Measurements from ENCODE around the gene STAG3. TPM values are rescaled to one million over a fixed set of nuclear protein-coding genes. Genes with fewer than 3 reads are reported as not detected.
A peak's percentile ranks its signal among the peaks of the same experiment; 100 is the strongest.

The STAG3 gene
- total and polyA plus RNA-seq, 2 donors = 0.61 to 0.90 TPM

DNA sequence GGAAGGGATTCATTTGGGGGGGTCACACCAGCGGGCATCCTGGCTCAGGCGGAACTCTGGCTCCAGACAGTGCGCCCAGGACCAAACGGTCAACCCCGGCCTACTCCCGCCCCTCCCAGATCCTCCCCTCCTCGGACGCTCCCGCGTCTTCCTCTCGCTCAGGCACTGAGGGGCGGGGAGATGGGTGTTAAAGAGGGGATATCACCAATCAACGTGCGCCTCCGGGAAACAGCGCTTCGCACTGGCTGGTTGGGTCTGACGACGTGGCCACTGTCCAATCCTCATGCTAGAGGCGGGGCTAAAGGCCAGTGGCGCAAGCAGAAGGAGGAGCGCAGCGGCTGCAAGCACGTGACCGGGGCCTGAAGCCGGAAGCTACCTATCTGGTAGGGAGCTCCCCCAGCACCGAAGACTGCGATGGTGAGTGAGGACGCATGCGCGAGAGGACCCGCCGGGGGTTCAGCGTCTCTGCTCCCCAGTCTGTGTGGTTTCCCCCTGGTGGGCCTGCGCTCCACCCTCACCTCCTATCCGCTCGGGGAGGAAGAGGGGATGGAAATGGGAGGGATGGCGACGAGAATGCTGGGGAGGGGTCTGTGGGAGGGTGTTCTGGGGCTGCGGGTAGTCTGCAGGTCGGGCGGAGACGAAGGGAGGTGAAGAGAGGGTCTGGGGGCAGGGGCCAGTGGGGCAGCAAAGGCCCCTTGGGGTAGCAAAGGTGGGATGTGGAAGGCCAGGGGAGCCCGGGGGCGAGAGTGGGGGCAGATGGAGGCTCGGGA, 29.0 kb upstream of the STAG3 start, which contains the start of gene LAMTOR4:
Gene LAMTOR4 (plus strand): TSS at position 360 of the 770 bp plus-strand sequence. CDS start 55 bp downstream, at position 415.
- under 1% methylated on average over 46 of the region's 46 CpGs for WGBS
- peak; percentile 96 for DNase-seq (ENCODE audit: extremely low spot score)

GRCh38 chr7:100152404-100152803, 25.3 kb upstream of the STAG3 start:
- no peaks in the 10 kb centered on the region for H3K4me1 ChIP-seq (ENCODE audit: insufficient read depth)
- H3K4me3 ChIP-seq (ENCODE audit: low read depth, low read length) = no peak overlapping the region
- DNase-seq (ENCODE audit: extremely low spot score) = no peak
- no peak overlapping the region for H3K27ac ChIP-seq (ENCODE audit: low read depth)
- H3K36me3 ChIP-seq (ENCODE audit: insufficient read depth) = no peaks in the 10 kb centered on the region

More for the DNA sequence above, 29.0 kb upstream of the STAG3 start, which contains the start of gene LAMTOR4:
- Histone ChIP-seq H3K4me3 (ENCODE audit: low read depth, low read length) (peak within 1 kb of the TSS; percentile 69), H3K36me3 (ENCODE audit: insufficient read depth) (no peaks in the 10 kb centered on the region), H3K4me1 (ENCODE audit: insufficient read depth) (no peaks in the 10 kb centered on the region), H3K27ac (ENCODE audit: low read depth) (peak within 1 kb of the TSS; percentile 90)

- H3K4me3 ChIP-seq (ENCODE audit: low read depth, low read length) = no peak overlapping the region
- peaks cover 3% of the 10 kb centered on the region for H3K4me1 ChIP-seq (ENCODE audit: insufficient read depth)
- no peak overlapping the region for H3K27ac ChIP-seq (ENCODE audit: low read depth)
- no peak for DNase-seq (ENCODE audit: extremely low spot score)
- 88% methylated on average over 18 of the region's 18 CpGs for WGBS
- no peaks in the 10 kb centered on the region for H3K36me3 ChIP-seq (ENCODE audit: insufficient read depth)
These were observed 24.6 kb upstream of the STAG3 start for GRCh38 chr7:100152937-100153666.

GRCh38 chr7:100153708-100154535, 23.8 kb upstream of the STAG3 start:
- Histone ChIP-seq H3K4me3 (ENCODE audit: low read depth, low read length) (no peak overlapping the region), H3K27ac (ENCODE audit: low read depth) (no peak overlapping the region), H3K4me1 (ENCODE audit: insufficient read depth) (peaks cover 3% of the 10 kb centered on the region), H3K36me3 (ENCODE audit: insufficient read depth) (no peaks in the 10 kb centered on the region)
- WGBS = 72% methylated on average over 16 of the region's 16 CpGs
- DNase-seq (ENCODE audit: extremely low spot score) = no peak

GRCh38 chr7:100154651-100155491, 22.8 kb upstream of the STAG3 start:
- Histone ChIP-seq H3K36me3 (ENCODE audit: insufficient read depth) (no peaks in the 10 kb centered on the region), H3K4me3 (ENCODE audit: low read depth, low read length) (no peak overlapping the region), H3K4me1 (ENCODE audit: insufficient read depth) (peaks cover 3% of the 10 kb centered on the region), H3K27ac (ENCODE audit: low read depth) (no peak overlapping the region)
- 72% methylated on average over 30 of the region's 30 CpGs for WGBS
- no peak for DNase-seq (ENCODE audit: extremely low spot score)

GRCh38 chr7:100155553-100156317, 22.0 kb upstream of the STAG3 start:
- 80% methylated on average over 20 of the region's 20 CpGs for WGBS
- Histone ChIP-seq H3K36me3 (ENCODE audit: insufficient read depth) (no peaks in the 10 kb centered on the region), H3K27ac (ENCODE audit: low read depth) (no peak overlapping the region), H3K4me3 (ENCODE audit: low read depth, low read length) (no peak overlapping the region), H3K4me1 (ENCODE audit: insufficient read depth) (peaks cover 3% of the 10 kb centered on the region)
- DNase-seq (ENCODE audit: extremely low spot score) = no peak

DNA sequence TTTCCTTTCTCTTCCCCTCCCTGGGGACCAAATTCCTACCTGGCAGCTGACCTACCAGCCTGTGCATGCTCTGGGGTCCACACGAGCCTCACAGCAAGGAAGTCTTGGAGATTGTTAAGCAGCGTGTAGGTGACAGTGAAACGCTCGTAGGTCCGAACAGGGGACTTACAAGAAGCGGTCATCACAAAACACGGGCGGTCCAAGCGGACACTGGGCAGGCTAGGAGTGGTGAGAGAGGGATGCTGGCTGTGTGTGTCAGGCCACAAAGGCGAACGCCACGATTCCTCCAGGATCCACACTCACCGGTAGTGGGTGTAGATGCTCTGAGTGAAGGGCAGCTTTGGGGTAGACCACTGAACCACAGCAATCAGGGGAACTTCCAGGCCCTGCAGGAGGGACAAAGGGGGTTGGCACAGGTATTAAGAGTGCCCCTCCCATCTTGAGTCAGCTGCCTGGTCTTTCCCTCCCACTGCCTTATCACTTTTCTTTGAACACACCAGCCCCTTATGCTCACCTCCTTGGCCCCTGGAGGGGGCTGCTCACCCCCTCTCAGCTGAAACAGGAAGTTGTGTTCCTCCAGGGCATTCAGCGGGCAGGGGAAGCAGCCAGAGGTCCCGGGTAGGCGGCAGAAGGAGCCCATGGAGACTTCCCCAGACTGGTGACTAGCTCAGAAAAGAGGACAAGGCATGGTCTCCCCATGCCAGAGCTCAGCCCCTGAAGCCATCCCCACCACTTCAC, 21.2 kb upstream of the STAG3 start:
- WGBS = 83% methylated on average over 16 of the region's 16 CpGs
- Histone ChIP-seq H3K27ac (ENCODE audit: low read depth) (no peak overlapping the region), H3K36me3 (ENCODE audit: insufficient read depth) (no peaks in the 10 kb centered on the region), H3K4me1 (ENCODE audit: insufficient read depth) (peaks cover 3% of the 10 kb centered on the region), H3K4me3 (ENCODE audit: low read depth, low read length) (no peak overlapping the region)
- no peak for DNase-seq (ENCODE audit: extremely low spot score)

- H3K4me3 ChIP-seq (ENCODE audit: low read depth, low read length) = no peak overlapping the region
- H3K36me3 ChIP-seq (ENCODE audit: insufficient read depth) = no peaks in the 10 kb centered on the region
- 75% methylated on average over 5 of the region's 5 CpGs for WGBS
- peaks cover 3% of the 10 kb centered on the region for H3K4me1 ChIP-seq (ENCODE audit: insufficient read depth)
- no peak overlapping the region for H3K27ac ChIP-seq (ENCODE audit: low read depth)
- DNase-seq (ENCODE audit: extremely low spot score) = no peak
These were observed 20.7 kb upstream of the STAG3 start for GRCh38 chr7:100157069-100157333.

- peaks cover 3% of the 10 kb centered on the region for H3K4me1 ChIP-seq (ENCODE audit: insufficient read depth)
- 19% methylated on average over 32 of the region's 32 CpGs for WGBS
- peak overlapping the region; percentile 87 for H3K4me3 ChIP-seq (ENCODE audit: low read depth, low read length)
- no peaks in the 10 kb centered on the region for H3K36me3 ChIP-seq (ENCODE audit: insufficient read depth)
- peak overlapping the region; percentile 52 for H3K27ac ChIP-seq (ENCODE audit: low read depth)
- no peak for DNase-seq (ENCODE audit: extremely low spot score)
These were observed 20.1 kb upstream of the STAG3 start for GRCh38 chr7:100157334-100158228.

GRCh38 chr7:100158229-100159098, 19.3 kb upstream of the STAG3 start, which contains the start of gene TRAPPC14:
TSS of gene TRAPPC14 (minus strand) at chr7:100158723. CDS start at chr7:100158499, 224 bp downstream.
- peak within 1 kb of the TSS; percentile 79 for H3K27ac ChIP-seq (ENCODE audit: low read depth)
- peak within 1 kb of the TSS; percentile 87 for H3K4me3 ChIP-seq (ENCODE audit: low read depth, low read length)
- WGBS = under 1% methylated on average over 87 of the region's 87 CpGs
- H3K4me1 ChIP-seq (ENCODE audit: insufficient read depth) = peaks cover 3% of the 10 kb centered on the region
- peak; percentile 65 for DNase-seq (ENCODE audit: extremely low spot score)
- H3K36me3 ChIP-seq (ENCODE audit: insufficient read depth) = no peaks in the 10 kb centered on the region

Data from urinary bladder (tissue), 4 donors.